Measurements from ENCODE around the gene SIRPD.

SIRPD gene

DNA sequence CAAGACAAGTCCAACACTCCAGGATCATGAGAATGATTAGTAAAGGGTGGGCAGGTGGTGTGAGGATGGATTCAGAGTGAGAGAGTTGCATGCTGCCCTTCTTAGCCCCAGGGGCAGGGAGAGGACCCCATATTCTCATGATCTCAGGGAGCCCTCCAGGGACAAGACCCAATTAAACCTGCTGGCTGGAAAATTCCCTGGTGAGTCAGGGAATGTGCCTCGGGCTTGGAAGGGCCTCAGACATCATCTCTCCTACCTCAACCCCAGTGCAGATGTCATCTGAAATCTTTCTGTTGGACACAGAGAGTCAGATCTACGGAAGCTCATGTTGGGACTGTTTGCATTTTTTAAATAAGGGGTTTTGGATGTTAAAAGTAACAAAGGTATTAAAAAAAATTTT lies 9.2 kb upstream of the SIRPD start:
- CTCF ChIA-PET: no interaction called here

GRCh38 chr20:1565461-1565860 lies 8.0 kb upstream of the SIRPD start:
- TF ChIP-seq, protein P1, sequence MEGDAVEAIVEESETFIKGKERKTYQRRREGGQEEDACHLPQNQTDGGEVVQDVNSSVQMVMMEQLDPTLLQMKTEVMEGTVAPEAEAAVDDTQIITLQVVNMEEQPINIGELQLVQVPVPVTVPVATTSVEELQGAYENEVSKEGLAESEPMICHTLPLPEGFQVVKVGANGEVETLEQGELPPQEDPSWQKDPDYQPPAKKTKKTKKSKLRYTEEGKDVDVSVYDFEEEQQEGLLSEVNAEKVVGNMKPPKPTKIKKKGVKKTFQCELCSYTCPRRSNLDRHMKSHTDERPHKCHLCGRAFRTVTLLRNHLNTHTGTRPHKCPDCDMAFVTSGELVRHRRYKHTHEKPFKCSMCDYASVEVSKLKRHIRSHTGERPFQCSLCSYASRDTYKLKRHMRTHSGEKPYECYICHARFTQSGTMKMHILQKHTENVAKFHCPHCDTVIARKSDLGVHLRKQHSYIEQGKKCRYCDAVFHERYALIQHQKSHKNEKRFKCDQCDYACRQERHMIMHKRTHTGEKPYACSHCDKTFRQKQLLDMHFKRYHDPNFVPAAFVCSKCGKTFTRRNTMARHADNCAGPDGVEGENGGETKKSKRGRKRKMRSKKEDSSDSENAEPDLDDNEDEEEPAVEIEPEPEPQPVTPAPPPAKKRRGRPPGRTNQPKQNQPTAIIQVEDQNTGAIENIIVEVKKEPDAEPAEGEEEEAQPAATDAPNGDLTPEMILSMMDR (IDR thresholded peaks at IDR 0.05; ENCODE audit: control extremely low read depth, extremely low read depth, low read depth, missing control alignments): no peak

More for the DNA sequence above, 9.2 kb upstream of the SIRPD start:
- no peak for DNase-seq (ENCODE audit: extremely low spot score)
- TF ChIP-seq, protein P1 (IDR thresholded peaks at IDR 0.05; ENCODE audit: control extremely low read depth, extremely low read depth, low read depth, missing control alignments): no peak
- POLR2A ChIA-PET: no interaction called here

DNA sequence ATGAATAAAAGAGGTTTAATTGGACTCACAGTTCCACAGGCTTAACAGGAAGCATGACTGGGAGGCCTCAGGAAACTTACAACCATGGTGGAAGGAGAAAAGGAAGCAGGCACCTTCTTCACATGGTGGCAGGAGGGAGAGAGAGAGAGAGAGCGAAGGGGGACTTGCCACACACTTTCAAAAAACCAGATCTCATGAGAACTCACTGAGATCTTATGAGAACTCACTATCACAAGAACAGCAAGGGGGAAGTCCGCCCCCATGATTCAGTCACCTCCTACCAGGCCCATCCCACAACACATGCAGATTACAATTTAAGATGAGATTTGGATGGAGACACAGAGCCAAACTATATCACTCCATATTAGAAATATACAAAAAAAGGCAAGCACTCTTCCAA lies 6.1 kb upstream of the SIRPD start:
- ChIA-PET CTCF (no interaction called here), POLR2A (no interaction called here)
- TF ChIP-seq, protein P1 (IDR thresholded peaks at IDR 0.05; ENCODE audit: control extremely low read depth, extremely low read depth, low read depth, missing control alignments): no peak
- DNase-seq (ENCODE audit: extremely low spot score): no peak

More at GRCh38 chr20:1565461-1565860, 8.0 kb upstream of the SIRPD start:
- DNase-seq (ENCODE audit: extremely low spot score): no peak
- ChIA-PET CTCF (interaction anchor here (1.3 to 1.6 kb wide), 2 partner anchors 9 to 62 kb away, joined by 3 to 4 read pairs; no protein-coding TSS in a partner anchor), POLR2A (no interaction called here)

- CTCF ChIA-PET: interaction anchor here (2.1 to 2.6 kb wide), 2 partner anchors 54 to 94 kb away, joined by 4 to 7 read pairs; no protein-coding TSS in a partner anchor
- POLR2A ChIA-PET: no interaction called here
- TF ChIP-seq, protein P1 (IDR thresholded peaks at IDR 0.05; ENCODE audit: control extremely low read depth, extremely low read depth, low read depth, missing control alignments): no peak
- DNase-seq (ENCODE audit: extremely low spot score): no peak
Observed at GRCh38 chr20:1562622-1563021, 5.1 kb upstream of the SIRPD start.

- TF ChIP-seq, protein P1 (IDR thresholded peaks at IDR 0.05; ENCODE audit: control extremely low read depth, extremely low read depth, low read depth, missing control alignments): no peak
- ChIA-PET CTCF (interaction anchor here (0.9 to 2.6 kb wide), 3 partner anchors 55 to 93 kb away, joined by 3 to 7 read pairs (median 4); no protein-coding TSS in a partner anchor), POLR2A (no interaction called here)
- no peak for DNase-seq (ENCODE audit: extremely low spot score)
Observed at GRCh38 chr20:1561350-1561749, 3.8 kb upstream of the SIRPD start.

GRCh38 chr20:1555952-1556351 lies 1.6 kb downstream of the SIRPD start:
- DNase-seq (ENCODE audit: extremely low spot score): no peak
- ChIA-PET CTCF (interaction anchor here (1.0 to 2.0 kb wide), 5 partner anchors 9 to 52 kb away, joined by 3 to 4 read pairs (median 4); no protein-coding TSS in a partner anchor), POLR2A (no interaction called here)
- TF ChIP-seq, protein P1 (IDR thresholded peaks at IDR 0.05; ENCODE audit: control extremely low read depth, extremely low read depth, low read depth, missing control alignments): no peak
